ENCODE measurements around the gene MAPK1.

DNA sequence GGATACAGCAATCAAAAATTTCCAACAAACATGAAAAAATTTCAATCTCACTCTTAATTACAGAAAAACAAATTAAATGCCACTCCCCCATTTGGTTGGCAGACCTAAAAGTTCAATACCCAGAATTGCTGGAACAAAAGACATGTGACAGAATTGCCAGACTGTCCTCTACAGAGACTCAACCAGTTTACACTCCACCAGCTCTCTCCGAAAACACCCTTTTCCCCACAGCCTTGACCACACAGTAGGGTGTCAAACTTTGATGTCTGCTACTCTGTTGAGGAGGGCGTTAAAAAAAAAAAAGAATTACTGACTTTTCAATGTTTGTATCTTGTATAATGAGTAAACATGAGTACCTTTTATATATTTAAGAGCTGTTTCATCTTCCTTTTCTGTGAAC is 87.2 kb downstream of the MAPK1 start:
- TF ChIP-seq SUZ12 (IDR thresholded peaks at IDR 0.05; ENCODE audit: extremely low read depth, insufficient read depth, insufficient read length) (no peak), YY1 (IDR thresholded peaks at IDR 0.05; ENCODE audit: insufficient read depth, insufficient read length) (no peak)
